Stimulated activated naive CD4-positive, alpha-beta T cell (primary cell): ENCODE measurements around the gene PEX11G.

Experiments
- DNase-seq, 6 experiments: peaks; one replicate each; lab custom pipeline; 2025; lab: John Stamatoyannopoulos, UW

Gene PEX11G

GRCh38 chr19:7488736-7489353 is at the start of gene PEX11G:
Gene PEX11G, minus strand, starts transcription at chr19:7489035. Its CDS starts 25 bp downstream, at chr19:7489010.
- peak; percentile 76 to 90 (median 87) for DNase-seq

GRCh38 chr19:7535998-7536695 is 47.3 kb upstream of the PEX11G start:
- no peak for DNase-seq

- peak; percentile 81 to 92 (median 88) for DNase-seq
These were observed 46.5 kb upstream of the PEX11G start, which contains the start of gene PNPLA6 for GRCh38 chr19:7535047-7535997. Gene PNPLA6, plus strand, starts transcription at chr19:7535717. Its CDS starts 72 bp downstream, at chr19:7535789.

GRCh38 chr19:7534531-7535046 is 45.8 kb upstream of the PEX11G start:
- DNase-seq = peak in 3 of 6 experiments; percentile 40 to 42 (median 41)

- DNase-seq = peak; percentile 69 to 85 (median 80)
These were observed 45.2 kb upstream of the PEX11G start for GRCh38 chr19:7533925-7534480.

GRCh38 chr19:7533281-7533885 is 44.5 kb upstream of the PEX11G start:
- no peak for DNase-seq

GRCh38 chr19:7529610-7530490 is 41.0 kb upstream of the PEX11G start:
- DNase-seq = no peak

- no peak for DNase-seq
These were observed 40.4 kb upstream of the PEX11G start for GRCh38 chr19:7529246-7529600.

GRCh38 chr19:7528522-7529245 is 39.8 kb upstream of the PEX11G start:
- no peak for DNase-seq

- DNase-seq = no peak
These were observed 39.3 kb upstream of the PEX11G start for GRCh38 chr19:7528192-7528519.

GRCh38 chr19:7527516-7528191 is 38.8 kb upstream of the PEX11G start:
- no peak for DNase-seq

GRCh38 chr19:7526059-7526929 is 37.5 kb upstream of the PEX11G start:
- no peak for DNase-seq

- DNase-seq = no peak
These were observed 36.3 kb upstream of the PEX11G start for GRCh38 chr19:7524992-7525739.

- no peak for DNase-seq
These were observed 35.7 kb upstream of the PEX11G start for GRCh38 chr19:7524523-7524922.

GRCh38 chr19:7522923-7523667 is 34.3 kb upstream of the PEX11G start:
- no peak for DNase-seq

GRCh38 chr19:7522072-7522922 is 33.5 kb upstream of the PEX11G start, which contains the start of gene MCOLN1:
Gene MCOLN1, plus strand, starts transcription at chr19:7522624. Its CDS starts 127 bp downstream, at chr19:7522751.
- DNase-seq = peak; percentile 94 to 99 (median 98)
